HG02571 (cell line): ENCODE measurements around the gene TMEM235.
"Not testable (repeated sequence)": the region's sequence is repeated elsewhere in the genome, so short reads cannot be mapped to it uniquely, and the experiment has no call there.

Experiments
- ATAC-seq: cut with Tn5 transposase; IDR thresholded peaks from one replicate; pipeline ENCODE4 v1.9.1; 2021; ENCODE audit warnings: mild to moderate bottlenecking, moderate library complexity; ENCODE audit not compliant: unreplicated experiment

Gene TMEM235

GRCh38 chr17:78237401-78238012 is 6.1 kb downstream of the TMEM235 start:
- no peak for ATAC-seq

GRCh38 chr17:78238823-78239488 is 7.5 kb downstream of the TMEM235 start:
- ATAC-seq: no peak

GRCh38 chr17:78239489-78239931 is 8.1 kb downstream of the TMEM235 start:
- ATAC-seq: no peak

- ATAC-seq: no peak
Measured at GRCh38 chr17:78240012-78240655, 8.7 kb downstream of the TMEM235 start.

GRCh38 chr17:78240839-78241238 is 9.4 kb downstream of the TMEM235 start:
- no peak for ATAC-seq

GRCh38 chr17:78241277-78242023 is 10.0 kb downstream of the TMEM235 start:
- ATAC-seq: no peak

- no peak for ATAC-seq
Measured at GRCh38 chr17:78242024-78242742, 10.8 kb downstream of the TMEM235 start.

- no peak for ATAC-seq
Measured at GRCh38 chr17:78247304-78247703, 15.9 kb downstream of the TMEM235 start.

- ATAC-seq: no peak
Measured at GRCh38 chr17:78248051-78248914, 16.9 kb downstream of the TMEM235 start.

GRCh38 chr17:78249074-78249817 is 17.8 kb downstream of the TMEM235 start:
- ATAC-seq: no peak

- ATAC-seq: no peak
Measured at GRCh38 chr17:78249818-78250806, 18.7 kb downstream of the TMEM235 start.

GRCh38 chr17:78250891-78251772 is 19.7 kb downstream of the TMEM235 start:
- ATAC-seq: peak; percentile 53

GRCh38 chr17:78251773-78252103 is 20.3 kb downstream of the TMEM235 start:
- ATAC-seq: no peak

- ATAC-seq: no peak
Measured at GRCh38 chr17:78252111-78252634, 20.7 kb downstream of the TMEM235 start.

- no peak for ATAC-seq
Measured at GRCh38 chr17:78252701-78253635, 21.5 kb downstream of the TMEM235 start.

- not testable (repeated sequence) for ATAC-seq
Measured at GRCh38 chr17:78253636-78253945, 22.2 kb downstream of the TMEM235 start.
